Fibroblast of skin of right quadriceps (primary cell): ENCODE results near the gene LYZ.
"Not testable (repeated sequence)": the region's sequence is repeated elsewhere in the genome, so short reads cannot be mapped to it uniquely, and the experiment has no call there.

Experiments used
- DNase-seq: peaks from one replicate; pipeline ENCODE4 v3.0.0-alpha.2; 2013

The LYZ gene

DNA sequence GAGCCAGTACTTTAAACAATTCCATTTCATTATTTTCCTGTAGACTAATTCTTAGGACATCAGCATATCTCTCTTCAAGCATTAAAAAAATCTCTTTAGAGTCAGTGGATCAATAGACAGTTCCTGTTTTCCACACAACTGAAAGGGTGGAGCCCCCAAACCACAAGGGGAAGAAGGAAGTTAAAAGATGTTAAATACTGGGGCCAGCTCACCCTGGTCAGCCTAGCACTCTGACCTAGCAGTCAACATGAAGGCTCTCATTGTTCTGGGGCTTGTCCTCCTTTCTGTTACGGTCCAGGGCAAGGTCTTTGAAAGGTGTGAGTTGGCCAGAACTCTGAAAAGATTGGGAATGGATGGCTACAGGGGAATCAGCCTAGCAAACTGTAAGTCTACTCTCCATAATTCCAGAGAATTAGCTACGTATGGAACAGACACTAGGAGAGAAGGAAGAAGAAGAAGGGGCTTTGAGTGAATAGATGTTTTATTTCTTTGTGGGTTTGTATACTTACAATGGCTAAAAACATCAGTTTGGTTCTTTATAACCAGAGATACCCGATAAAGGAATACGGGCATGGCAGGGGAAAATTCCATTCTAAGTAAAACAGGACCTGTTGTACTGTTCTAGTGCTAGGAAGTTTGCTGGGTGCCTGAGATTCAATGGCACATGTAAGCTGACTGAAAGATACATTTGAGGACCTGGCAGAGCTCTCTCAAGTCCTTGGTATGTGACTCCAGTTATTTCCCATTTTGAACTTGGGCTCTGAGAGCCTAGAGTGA is at the start of gene LYZ:
Gene LYZ (plus strand): TSS at position 220 of the 777 bp plus-strand sequence. CDS start 28 bp downstream, at position 248.
- DNase-seq, result no peak

DNA sequence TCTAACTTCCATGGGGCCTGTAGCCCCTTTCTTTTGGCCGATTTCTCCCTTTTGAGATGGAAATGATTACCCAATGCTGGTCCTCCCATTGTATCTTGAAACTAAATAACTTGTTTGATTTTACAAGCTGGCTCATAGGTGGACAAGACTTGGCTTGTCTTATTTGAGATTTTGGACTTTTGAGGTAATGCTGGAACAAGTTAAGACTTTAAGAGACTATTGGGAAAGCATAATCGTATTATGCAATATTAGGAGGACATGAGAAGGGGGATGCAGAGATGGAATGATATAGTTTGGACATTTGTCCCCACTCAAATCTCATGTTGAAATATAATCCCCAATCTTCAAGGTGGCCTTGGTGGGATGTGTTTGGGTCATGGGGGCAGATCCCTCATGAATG is 49.2 kb upstream of the LYZ start:
- no peak for DNase-seq

DNA sequence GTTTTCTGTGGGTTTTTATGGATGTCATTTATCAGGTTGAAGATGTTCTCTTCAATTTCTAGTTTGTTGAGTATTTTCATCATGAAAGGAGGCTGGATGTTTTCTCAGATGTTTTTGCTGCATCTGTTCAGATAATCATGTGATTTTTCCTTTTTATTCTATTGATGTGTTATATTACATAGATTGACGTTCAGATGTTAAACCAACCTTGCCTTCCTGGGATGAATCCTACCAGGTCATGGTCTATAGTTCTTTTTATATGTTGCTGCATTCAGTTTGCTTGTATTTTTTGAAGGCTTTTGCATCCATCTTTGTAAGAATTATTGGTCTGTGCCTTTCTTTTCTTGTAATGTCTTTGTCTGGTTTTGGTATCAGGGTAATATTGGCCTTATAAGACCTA is 43.9 kb upstream of the LYZ start:
- DNase-seq, result no peak

DNA sequence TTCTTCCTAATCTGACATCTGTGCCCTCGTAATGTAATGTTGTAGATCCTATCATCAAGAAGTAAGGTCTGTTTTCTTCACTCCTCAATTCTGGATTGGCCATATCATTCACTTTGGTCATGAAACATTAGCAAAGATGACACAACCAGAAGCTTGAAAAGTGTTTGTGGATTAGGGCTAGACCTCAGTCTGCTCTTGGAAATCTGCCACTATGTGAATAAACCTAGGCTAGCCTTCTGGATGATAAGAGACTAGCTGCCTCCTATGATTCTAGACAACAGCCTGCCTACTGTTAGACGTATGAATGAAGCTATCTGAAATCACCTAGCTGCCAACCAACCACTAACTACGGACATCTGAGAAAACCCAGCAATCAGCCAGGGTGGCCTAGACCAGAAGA is 38.7 kb upstream of the LYZ start:
- no peak for DNase-seq

DNA sequence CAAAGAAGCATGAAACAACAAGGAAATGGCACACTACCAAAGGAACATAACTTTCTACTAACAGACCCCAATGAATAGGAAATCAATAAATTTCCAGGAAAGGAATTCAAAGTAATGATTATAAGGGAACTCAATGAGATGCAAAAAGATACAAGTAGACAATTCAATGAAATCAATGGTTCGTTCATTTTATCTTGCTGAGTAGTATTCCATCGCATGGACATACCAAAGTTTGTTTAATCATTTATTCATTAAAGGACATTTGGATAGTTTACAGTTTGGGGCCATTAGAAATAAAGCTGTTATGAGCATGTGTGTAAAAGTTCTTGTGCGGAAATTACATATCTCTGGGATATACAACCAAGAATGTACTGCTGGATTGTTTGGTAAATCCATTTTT is 35.0 kb upstream of the LYZ start:
- no peak for DNase-seq

DNA sequence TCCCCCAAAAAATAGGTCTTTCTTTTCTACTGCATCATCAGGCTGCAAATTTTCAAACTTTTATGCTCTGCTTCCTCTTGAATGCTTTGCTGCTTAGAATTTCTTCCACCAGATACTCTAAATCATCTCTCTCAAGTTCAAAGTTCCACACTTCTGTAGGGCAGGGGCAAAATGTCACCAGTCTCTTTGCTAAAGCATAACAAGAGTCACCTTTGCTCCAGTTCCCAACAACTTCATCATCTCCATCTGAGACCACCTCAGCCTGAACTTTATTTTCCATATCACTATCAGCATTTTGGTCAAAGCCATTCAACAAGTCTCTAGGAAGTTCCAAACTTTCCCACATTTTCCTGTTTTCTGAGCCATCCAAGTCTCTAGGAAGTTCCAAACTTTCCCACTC is 31.4 kb upstream of the LYZ start:
- DNase-seq, result not testable (repeated sequence)

DNA sequence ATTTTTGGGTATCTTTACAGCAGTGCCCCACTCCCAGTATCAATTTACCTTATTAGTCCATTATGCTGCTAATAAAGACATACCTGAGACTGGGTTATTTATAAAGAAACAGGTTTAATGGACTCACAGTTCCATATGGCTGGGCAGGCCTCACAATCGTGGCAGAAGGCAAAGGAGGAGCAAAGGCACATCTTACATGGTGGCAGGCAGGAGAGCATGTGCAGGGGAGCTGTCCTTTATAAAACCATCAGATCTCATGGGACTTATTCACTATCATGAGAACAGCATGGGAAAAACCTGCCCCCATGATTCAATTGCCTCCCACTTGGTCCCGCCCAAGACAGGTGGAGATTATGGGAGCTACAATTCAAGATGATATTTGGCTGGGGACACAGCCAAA is 30.9 kb upstream of the LYZ start:
- not testable (repeated sequence) for DNase-seq

DNA sequence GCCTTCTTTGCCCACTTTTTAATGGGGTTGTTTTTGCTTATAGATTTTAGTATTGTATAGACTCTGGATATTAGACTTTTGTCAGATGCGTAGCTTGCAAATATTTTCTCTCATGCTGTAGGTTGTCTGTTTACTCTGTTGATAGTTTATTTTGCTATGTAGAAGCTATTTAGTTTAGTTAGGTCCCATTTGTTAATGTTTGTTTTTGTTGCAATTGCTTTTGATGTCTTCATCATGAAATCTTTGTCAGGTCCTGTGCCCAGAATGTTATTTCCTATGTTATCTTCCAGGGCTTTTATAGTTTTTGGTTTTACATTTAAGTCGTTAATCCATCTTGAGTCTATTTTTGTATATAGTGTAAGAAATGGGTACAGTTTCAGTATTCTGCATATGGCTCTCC is 30.0 kb upstream of the LYZ start:
- no peak for DNase-seq

DNA sequence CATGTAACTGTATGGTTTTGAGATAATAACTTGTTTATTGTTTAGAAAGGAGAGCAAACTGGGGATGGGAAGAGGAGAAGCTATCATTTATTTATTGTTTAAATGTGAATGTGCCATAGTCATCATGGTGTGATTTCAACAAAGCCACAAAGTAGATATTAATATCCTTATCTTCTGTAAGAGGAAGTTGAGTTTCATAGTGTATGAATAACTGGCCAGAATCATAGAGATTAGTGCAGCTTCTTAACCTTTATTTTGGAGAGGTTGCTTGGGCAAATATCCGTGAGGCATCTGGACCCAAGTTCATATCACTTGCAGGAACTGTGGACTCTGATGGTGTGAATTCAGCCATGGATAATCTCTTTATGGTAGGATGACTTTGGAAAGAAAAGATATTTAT is 26.8 kb upstream of the LYZ start:
- DNase-seq, result no peak

DNA sequence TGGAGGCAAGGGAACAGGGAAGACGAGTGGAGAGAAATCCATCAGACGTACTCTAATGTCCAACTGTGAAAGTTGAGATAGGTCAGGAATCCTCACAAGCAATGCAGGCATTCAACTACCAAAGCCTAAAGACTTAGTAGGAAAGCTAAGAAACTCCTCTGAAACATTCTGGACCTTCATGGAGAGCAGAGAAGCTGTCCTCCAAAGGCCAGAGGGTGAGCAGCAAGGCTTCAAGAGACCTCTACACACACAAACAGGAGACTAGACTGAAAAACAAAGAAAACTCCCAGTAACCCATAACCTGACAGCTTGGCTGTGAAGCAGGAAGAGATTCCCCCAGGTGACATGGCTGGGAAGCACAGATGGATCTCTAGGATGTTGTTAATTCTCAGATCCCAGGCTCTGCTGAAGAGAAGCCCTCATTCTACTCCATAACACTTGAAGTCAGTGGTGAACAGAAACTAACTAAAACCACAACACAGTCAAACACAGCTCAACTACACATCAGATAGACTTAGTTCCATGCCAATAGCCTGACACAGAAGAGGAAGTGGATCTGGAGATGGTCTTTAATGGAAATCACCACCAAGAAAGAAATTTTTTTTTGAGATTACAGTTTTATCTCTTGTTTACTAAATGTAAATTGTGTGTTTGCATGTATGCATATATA is 23.2 kb upstream of the LYZ start:
- no peak for DNase-seq

DNA sequence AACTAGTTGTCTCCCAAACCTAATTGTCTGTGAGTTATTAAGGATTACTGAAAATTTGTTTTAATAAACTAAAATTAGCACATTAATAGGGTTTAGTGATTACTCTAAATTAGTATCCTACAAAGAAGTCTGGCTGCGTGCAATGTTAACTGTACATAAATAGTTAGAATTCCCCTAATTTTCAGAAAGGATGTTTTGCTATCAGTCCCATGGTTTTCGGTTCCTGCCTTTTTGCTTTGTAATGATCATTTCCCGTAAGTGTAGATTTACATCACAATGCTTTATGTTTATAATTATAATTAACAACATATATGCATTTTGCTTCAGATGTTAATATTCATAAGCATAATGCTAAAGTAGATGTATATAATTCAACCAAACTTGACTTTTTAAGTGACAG is 19.8 kb upstream of the LYZ start:
- DNase-seq, result no peak

DNA sequence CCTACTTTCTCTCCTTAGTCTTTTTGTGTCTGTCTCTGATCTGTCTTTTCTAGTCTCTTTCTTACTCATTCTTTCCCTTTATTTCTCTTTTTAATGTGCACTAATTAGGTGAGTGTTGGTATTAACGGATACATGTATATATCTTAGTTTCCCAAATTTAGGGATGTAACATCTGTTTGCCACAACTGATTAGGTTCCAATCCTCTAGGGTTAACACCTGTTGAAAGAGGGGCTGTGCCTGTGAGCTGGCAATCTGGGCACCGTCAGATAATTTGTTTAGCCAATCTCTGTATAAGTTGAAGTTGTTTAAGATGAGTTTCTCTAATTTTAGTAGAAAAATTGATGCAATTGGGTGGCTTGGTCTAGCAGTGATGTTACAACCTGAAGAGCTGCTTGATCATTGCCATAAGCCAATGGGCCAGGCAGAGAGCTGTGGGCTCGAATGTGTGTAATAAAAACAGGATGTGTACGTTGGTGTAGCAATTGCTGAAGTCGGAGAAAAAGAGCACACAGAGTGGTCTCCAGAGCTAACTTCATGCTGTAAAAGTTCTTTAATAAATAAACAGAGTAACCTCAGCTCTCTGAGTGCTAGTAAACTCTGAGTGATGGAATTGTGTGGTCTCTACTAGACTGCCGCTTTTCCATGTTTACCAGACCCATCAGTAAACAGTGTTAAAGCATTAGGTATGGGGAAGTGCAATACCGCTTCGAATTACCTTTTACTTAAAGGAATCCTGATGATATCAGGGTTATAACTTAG is 18.3 kb upstream of the LYZ start:
- DNase-seq, result no peak

DNA sequence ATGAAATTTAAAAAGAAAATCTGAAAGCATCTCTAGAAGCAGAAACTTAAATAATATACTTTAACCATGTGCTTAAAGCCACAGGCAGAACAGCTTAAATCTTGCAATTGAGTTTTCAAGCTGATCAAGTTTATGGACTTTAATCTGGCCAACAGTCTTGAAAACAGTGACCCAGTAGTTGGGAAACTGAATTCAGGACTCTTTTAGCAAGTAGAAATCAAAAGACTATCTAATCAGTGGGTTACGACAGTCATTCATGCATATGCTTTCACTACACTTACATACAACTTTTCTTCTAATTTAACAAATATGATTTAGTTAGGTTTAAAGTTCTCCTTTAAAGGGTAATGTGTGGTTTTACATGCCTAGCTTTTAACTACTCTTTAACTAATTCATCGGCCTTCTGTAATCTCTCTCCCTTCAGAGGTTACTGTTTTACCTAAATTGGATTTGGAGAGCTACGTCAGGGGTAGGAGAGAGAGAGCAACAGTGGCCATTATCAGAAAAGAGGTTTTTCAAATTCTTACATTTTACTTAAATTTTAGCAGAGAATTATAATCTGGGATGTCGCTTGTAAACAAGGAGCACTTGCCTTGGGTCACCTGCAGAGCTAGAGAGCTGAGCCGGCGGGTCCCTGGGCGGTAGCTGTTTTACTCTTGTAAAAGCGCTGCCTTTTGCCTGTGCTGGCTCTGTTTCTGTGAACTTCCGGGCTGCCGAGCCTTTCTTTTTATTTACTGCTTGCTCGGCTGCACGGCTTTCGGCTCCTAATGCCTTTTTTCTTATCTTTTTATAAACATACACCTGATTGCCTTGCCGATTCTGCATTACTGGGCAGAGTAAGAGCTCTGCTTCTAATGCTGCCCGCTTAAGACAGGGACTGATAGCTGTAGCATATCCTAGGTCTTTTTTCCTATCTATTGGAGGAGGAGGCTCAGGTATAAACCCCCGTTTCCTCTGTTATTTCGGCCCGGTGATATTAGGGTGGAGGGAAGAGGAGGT is 17.4 kb upstream of the LYZ start:
- no peak for DNase-seq

DNA sequence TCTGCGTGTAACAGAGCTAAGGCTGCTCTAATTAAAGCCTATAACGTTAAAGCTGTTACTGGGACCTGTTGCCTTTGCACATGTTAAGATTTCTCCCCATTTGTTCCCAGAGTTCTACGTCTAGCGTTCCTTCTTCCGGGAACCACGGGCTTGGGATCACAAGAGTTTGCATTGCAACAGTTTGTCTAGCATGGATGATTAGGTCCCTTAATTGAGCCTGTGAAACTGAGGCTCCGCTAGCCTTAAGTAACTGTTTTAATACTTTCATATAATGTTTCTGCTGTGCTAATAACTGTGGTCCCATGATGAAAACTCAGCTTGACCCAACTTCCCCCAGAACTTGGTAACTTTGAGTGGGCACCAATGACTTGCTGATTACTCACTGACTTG is 16.7 kb upstream of the LYZ start:
- DNase-seq, result no peak

DNA sequence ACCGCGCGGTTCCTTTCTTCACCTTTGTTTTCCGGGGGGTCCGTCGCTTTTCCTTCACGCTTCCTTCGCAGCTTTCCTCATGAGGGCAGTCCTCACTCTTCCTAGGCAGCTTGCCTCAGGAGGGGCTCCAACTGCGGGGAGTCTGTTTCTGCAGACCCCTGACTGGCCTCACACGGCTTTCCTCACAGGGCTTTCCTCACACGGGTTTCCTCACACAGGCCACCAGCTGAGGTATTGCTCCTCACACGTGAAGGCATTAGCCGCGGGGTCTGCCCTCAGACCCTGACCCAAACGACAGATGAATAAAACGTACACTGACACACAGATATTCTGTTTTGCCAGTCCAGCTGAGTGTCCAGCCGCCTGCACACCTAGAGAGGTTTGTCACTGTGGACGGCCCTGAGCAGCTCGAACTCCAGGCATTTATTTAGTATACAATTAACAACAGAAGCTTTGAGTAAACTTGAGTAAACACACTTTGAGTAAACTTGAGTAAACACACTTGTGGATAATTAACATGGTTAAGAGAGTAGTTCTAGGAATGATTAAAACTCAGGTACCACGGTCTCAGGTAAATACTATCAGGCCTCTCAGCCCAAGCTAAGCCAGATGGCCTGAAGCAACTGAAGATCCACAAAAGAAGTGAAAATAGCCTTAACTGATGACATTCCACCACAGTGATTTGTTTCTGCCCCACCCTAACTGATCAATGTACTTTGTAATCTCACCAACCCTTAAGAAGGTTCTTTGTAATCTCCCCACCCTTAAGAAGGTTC is 16.1 kb upstream of the LYZ start:
- no peak for DNase-seq

DNA sequence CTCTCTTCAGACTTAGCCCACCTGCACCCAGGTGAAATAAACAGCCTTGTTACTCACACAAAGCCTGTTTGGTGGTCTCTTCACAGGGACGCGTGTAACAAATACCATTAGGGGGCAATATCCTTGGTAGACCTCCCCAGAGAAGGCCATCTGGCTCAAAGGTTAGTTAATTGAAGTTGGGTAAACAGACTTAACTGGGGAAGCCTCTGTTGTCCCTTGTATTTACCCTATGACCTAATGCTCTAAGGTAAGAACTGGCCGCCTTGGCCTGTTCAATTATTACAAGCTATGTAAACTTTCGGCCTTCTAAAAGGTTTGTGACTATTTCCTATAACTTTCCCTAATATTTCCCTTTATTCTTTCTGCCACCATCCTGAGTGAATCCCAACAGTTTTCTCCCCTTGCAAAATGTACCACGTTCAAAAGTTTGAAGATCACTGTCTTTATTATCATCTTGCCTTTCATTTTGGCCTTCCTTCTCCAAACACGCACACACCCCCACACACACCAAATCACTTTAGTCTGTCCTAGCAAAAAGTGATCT is 15.3 kb upstream of the LYZ start:
- no peak for DNase-seq

DNA sequence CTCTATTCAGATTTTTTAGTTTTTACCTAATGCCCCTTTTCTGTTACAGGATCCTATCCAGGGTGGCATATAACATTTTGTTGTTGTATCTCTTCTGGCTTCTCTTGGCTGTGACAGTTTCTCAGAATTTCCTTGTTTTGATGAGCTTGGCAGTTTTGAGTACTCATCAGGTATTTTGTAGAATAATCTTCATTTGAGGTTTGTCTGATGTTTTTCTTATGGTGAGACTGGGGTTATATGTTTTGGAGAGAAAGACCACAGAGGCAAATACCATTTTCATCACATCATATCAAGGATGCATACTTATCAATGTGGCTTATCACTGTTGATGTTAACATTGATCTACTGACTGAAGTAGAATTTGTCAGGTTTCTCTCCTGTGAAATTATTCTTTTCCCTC is 14.0 kb upstream of the LYZ start:
- no peak for DNase-seq

DNA sequence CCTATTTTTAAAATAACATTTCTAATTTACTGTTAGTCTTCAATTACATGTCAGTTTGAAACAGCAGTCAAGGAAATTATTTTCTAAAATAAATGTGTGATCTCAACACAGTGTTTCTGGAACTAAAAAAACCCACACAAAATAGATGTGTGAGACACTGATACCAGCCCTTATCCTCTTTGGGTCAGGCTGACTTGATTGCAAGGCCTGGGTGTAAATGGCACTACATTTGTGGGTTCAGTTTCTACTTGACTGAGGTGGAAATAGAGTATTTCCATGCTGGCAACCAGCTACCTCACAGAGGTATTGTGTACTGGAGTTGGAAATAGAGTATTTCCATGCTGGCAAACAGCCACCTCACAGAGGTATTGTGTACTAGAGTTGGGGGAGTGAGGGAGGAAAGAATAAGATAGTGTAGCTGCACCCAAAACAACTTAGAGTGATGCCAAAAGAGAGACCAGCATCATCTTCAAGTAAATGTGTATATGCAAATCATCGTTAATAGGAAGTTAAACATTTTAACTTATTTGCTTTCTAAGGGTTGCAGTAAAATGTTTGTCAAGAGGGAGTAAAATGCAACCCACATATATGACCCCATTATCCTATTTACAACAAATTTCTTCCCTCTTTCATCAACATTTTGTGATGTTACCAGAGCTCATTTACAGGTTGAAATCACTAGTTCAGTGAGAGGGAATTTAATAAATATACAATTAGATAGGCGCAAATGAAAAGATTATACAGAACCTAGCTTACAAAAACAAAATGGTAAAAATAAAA is 10.7 kb upstream of the LYZ start:
- DNase-seq, result no peak

DNA sequence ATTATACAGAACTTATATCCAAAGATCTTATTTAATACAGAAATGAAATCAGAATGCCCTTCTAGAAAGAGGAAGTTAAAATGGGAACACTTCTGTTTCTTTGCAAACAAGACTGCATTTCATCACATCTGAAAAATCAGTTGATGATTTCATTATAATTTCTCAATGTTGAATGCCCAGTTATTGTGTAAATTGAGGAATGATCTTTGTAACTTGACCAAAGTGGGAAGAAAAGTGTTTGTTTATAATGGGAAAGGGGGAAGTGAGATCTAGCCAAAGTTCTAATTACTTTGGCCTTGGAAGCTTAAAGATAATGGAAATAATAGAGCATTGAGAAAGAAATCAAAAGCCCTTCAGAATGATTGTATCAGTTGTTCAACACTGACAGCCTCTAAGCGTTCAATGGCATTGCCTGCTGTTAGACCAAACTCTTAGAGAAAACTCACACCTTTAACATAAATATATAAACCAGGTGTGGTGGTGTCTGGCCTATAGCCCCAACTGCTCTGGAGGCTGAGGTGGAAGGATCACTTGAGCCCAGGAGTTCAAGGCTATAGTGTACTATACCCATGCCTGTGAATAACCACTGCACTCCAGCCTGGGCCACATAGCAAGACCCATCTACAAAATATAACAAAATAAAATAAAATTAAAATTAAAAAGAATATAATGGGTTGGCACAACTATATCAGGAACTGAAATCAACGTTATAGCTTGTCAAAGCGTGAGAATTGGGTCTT is 9.9 kb upstream of the LYZ start:
- no peak for DNase-seq

DNA sequence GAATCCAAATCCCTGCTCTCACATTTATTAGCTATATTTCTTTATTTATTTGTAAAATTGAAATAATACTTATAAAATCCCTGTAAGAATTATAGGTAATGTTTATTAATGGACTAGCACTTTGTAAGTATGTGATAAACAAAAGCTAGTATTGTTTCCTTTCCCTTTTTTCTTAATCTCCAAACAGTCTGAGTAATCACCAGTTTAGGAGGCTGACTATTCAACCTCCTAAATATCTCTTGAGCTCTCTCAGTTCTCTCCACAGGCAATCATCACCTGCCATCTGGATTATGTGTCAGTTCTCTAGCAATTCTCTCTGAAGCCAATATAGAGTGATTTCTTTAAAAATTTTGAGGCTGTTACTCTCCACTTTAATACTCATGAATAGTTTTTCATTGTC is 9.2 kb upstream of the LYZ start:
- DNase-seq, result no peak
